Neural crest cell (in vitro differentiated cells): Measurements from ENCODE around the gene CYTH1. TPM values are rescaled to one million over a fixed set of nuclear protein-coding genes. Genes with fewer than 3 reads are reported as not detected.
"Not testable (repeated sequence)": the region's sequence is repeated elsewhere in the genome, so short reads cannot be mapped to it uniquely, and the experiment has no call there.

ENCODE experiments used
- DNase-seq: peaks from one replicate; pipeline ENCODE4 v3.0.0; 2021; ENCODE audit warnings: low read depth, mixed read lengths, low spot score
- H3K27ac Mint-ChIP-seq: one replicate; pipeline ENCODE4 v1.8.0; 2021; ENCODE audit warnings: mild to moderate bottlenecking, mixed read lengths; ENCODE audit not compliant: unreplicated experiment
- H3K27me3 Mint-ChIP-seq: 2 replicates; pipeline ENCODE4 v1.8.0; 2021; ENCODE audit warnings: low read depth, mild to moderate bottlenecking, mixed read lengths
- H3K36me3 Mint-ChIP-seq: 2 replicates; pipeline ENCODE4 v1.8.0; 2021; ENCODE audit warnings: low read depth, mild to moderate bottlenecking, mixed read lengths
- H3K4me1 Mint-ChIP-seq: 2 replicates; pipeline ENCODE4 v1.8.0; 2021; ENCODE audit warnings: mixed read lengths
- H3K4me3 Mint-ChIP-seq: one replicate; pipeline ENCODE4 v1.8.0; 2021; ENCODE audit warnings: mild to moderate bottlenecking, mixed read lengths
- H3K9me3 Mint-ChIP-seq: 2 replicates; pipeline ENCODE4 v1.8.0; 2021; ENCODE audit warnings: mixed read lengths
- CTCF ChIP-seq: fragments of 200-600 bp; sonication (generic); conservative IDR thresholded peaks from 2 replicates; pipeline ENCODE4 v1.5.0; 2021; ENCODE audit warnings: antibody characterized with exemption, mild to moderate bottlenecking
- total RNA-seq: library from RNA; stranded (reverse); gene quantifications from 2 replicates; pipeline ENCODE4 v1.2.1, GENCODE V29; 2021

Gene CYTH1
- total RNA-seq, 1 donor from 2014 or later: 26.8 TPM

- H3K4me1 Mint-ChIP-seq: peaks cover 9% of the 10 kb centered on the region
- H3K27me3 Mint-ChIP-seq: no peaks in the 10 kb centered on the region
- H3K36me3 Mint-ChIP-seq: no peaks in the 10 kb centered on the region
- no peaks in the 10 kb centered on the region for H3K9me3 Mint-ChIP-seq
- DNase-seq: no peak
- no peak for TF ChIP-seq CTCF
- peak overlapping the region; percentile 68 for H3K27ac Mint-ChIP-seq
- H3K4me3 Mint-ChIP-seq: no peak overlapping the region
Measured at GRCh38 chr17:78672005-78672404, 110.1 kb downstream of the CYTH1 start.

- not testable (repeated sequence) for H3K4me3 Mint-ChIP-seq, H3K9me3 Mint-ChIP-seq, H3K36me3 Mint-ChIP-seq, H3K27me3 Mint-ChIP-seq, DNase-seq
- H3K27ac Mint-ChIP-seq: peak overlapping the region; percentile 30
- H3K4me1 Mint-ChIP-seq: peaks cover 12% of the 10 kb centered on the region
Measured at GRCh38 chr17:78671726-78672001, 110.4 kb downstream of the CYTH1 start.

GRCh38 chr17:78670850-78671725, 111.0 kb downstream of the CYTH1 start:
- H3K36me3 Mint-ChIP-seq: no peaks in the 10 kb centered on the region
- H3K4me3 Mint-ChIP-seq: no peak overlapping the region
- H3K9me3 Mint-ChIP-seq: no peaks in the 10 kb centered on the region
- TF ChIP-seq CTCF: no peak
- H3K27ac Mint-ChIP-seq: peak overlapping the region; percentile 81
- H3K27me3 Mint-ChIP-seq: no peaks in the 10 kb centered on the region
- peaks cover 18% of the 10 kb centered on the region for H3K4me1 Mint-ChIP-seq
- DNase-seq: no peak

GRCh38 chr17:78669975-78670518, 112.0 kb downstream of the CYTH1 start:
- H3K9me3 Mint-ChIP-seq: no peaks in the 10 kb centered on the region
- no peak overlapping the region for H3K4me3 Mint-ChIP-seq
- no peak for TF ChIP-seq CTCF
- H3K27ac Mint-ChIP-seq: peak overlapping the region; percentile 22
- no peak for DNase-seq
- H3K27me3 Mint-ChIP-seq: no peaks in the 10 kb centered on the region
- peaks cover 19% of the 10 kb centered on the region for H3K4me1 Mint-ChIP-seq
- H3K36me3 Mint-ChIP-seq: no peaks in the 10 kb centered on the region

GRCh38 chr17:78669256-78669974, 112.7 kb downstream of the CYTH1 start:
- H3K27me3 Mint-ChIP-seq: no peaks in the 10 kb centered on the region
- H3K4me3 Mint-ChIP-seq: no peak overlapping the region
- H3K36me3 Mint-ChIP-seq: no peaks in the 10 kb centered on the region
- peaks cover 19% of the 10 kb centered on the region for H3K4me1 Mint-ChIP-seq
- H3K9me3 Mint-ChIP-seq: no peaks in the 10 kb centered on the region
- no peak for TF ChIP-seq CTCF
- DNase-seq: no peak
- H3K27ac Mint-ChIP-seq: peak overlapping the region; percentile 86

GRCh38 chr17:78668847-78669246, 113.2 kb downstream of the CYTH1 start:
- Mint-ChIP-seq H3K36me3 (no peaks in the 10 kb centered on the region), H3K4me3 (no peak overlapping the region), H3K27ac (peak overlapping the region; percentile 86), H3K9me3 (no peaks in the 10 kb centered on the region), H3K27me3 (no peaks in the 10 kb centered on the region), H3K4me1 (peaks cover 19% of the 10 kb centered on the region)
- TF ChIP-seq CTCF: no peak
- DNase-seq: no peak
